ENCODE results near the gene PRICKLE1. TPM values are rescaled to one million over a fixed set of nuclear protein-coding genes. Genes with fewer than 3 reads are reported as not detected.

Gene PRICKLE1
- total and polyA plus RNA-seq, 2 of the 4 experiments (the other 2 are of a cell fraction): 21.3 to 21.7 TPM

DNA sequence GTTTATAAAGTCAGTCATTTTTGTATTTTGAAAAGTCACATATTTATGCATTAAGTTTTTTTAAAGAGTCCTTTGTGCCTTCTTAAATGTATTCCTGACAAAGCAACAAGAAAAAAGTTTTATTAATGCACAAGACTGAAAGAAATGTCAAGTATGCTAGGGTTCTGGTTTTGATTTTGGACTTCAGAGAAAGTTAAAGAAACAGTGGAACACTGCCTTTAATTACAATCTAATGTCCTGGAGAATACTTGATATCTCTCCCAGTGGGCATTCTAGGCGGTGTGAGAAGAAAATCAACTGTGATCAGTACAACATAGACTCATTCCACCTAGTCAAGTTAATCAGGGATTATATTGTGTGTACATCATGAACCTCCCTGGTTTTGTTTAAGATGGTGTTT, 49.9 kb downstream of the PRICKLE1 start:
- Histone ChIP-seq H3K9me3 (ENCODE audit: control insufficient read depth, insufficient read depth, low read length) (no peaks in the 10 kb centered on the region), H3K9ac (ENCODE audit: low read depth, low read length) (no peak overlapping the region), H3K9me1 (ENCODE audit: insufficient read depth, low read length) (no peaks in the 10 kb centered on the region; the same call in 1 of the 2 replicates), H3K4me2 (ENCODE audit: low read depth, low read length) (no peak overlapping the region; the same call in 1 of the 2 replicates), H3K79me1 (ENCODE audit: low read depth in 1 of 2, low read length in 2 of 2) (peaks cover 0 to 15% of the 10 kb centered on the region in 2 experiments; a peak in 1 of 4 replicates), H3K4me3 (ENCODE audit: insufficient read depth, low read depth, low read length) (no peak overlapping the region), H2BK5ac (ENCODE audit: low read depth, low read length, poor library complexity, severe bottlenecking) (no peak overlapping the region), H4K20me1 (ENCODE audit: insufficient read depth, low read length) (no peaks in the 10 kb centered on the region), H4K8ac (ENCODE audit: low read depth in 2 of 2, low read length in 2 of 2) (no peak overlapping the region), H3K4me1 (ENCODE audit: control insufficient read depth, insufficient read depth, low read length) (no peaks in the 10 kb centered on the region; the same call in 1 of the 2 replicates), H2AFZ (replicated peaks; ENCODE audit: low read length, poor library complexity) (no peak overlapping the region), H3K56ac (ENCODE audit: extremely low read depth, insufficient read depth, low read length) (no peak overlapping the region), H2BK15ac (ENCODE audit: low read depth, low read length) (no peak overlapping the region), H3K27ac (ENCODE audit: insufficient read depth, low read length) (no peak overlapping the region), H3K14ac (replicated peaks; ENCODE audit: low read depth, low read length) (no peak overlapping the region), H3K18ac (ENCODE audit: low read depth, low read length) (no peak overlapping the region), H2BK120ac (ENCODE audit: low read depth, low read length) (no peak overlapping the region), H2AK9ac (replicated peaks; ENCODE audit: low read depth, low read length, poor library complexity) (no peak overlapping the region), H4K91ac (ENCODE audit: insufficient read depth, low read depth, low read length) (no peak overlapping the region), H3K27me3 (ENCODE audit: control insufficient read depth, insufficient read depth, low read length) (no peaks in the 10 kb centered on the region), H3K4ac (ENCODE audit: low read depth, low read length) (no peak overlapping the region), H2BK20ac (ENCODE audit: low read depth, low read length) (no peak overlapping the region), H3K36me3 (ENCODE audit: control insufficient read depth, insufficient read depth, low read length) (no peaks in the 10 kb centered on the region), H4K5ac (ENCODE audit: low read depth, low read length) (no peak overlapping the region), H2AK5ac (ENCODE audit: low read depth, low read length) (no peak overlapping the region), H3K23ac (ENCODE audit: low read depth, low read length) (no peak overlapping the region)
- ChIA-PET CTCF (interaction anchor here (0.6 to 1.7 kb wide), 4 partner anchors 11 to 739 kb away, joined by 3 to 10 read pairs (median 4); no protein-coding TSS in a partner anchor), POLR2A (ENCODE audit: unreplicated experiment) (no interaction called here)
- in situ Hi-C loops (cut with MboI; ENCODE audit: low sequenced_read_pairs): no loop called here
- WGBS, 2 experiments (ENCODE audit: extremely low coverage in 2 of 2, insufficient read length in 1 of 2): no CpG with 5 or more reads among the region's 1 CpG
- BruUV-seq (replicated peaks): no TSS peak
- no peak; the same call in 1 of the 2 replicates for ATAC-seq (ENCODE audit: low read depth)
- intact Hi-C loops (cut with micrococcal nuclease): no loop called here
- DNase-seq: no peak
- dilution Hi-C loops (cut with HindIII; ENCODE audit: low sequenced_read_pairs, unreplicated experiment): no loop called here
- no peak for TF ChIP-seq FOS (IDR thresholded peaks at IDR 0.05; ENCODE audit: low read depth, low read length)
- no peak for TF ChIP-seq SMC3 (IDR thresholded peaks at IDR 0.05; ENCODE audit: low read depth, low read length)
- TF ChIP-seq CEBPB (IDR thresholded peaks at IDR 0.05; ENCODE audit: low read depth, low read length): no peak
- TF ChIP-seq, protein P1, sequence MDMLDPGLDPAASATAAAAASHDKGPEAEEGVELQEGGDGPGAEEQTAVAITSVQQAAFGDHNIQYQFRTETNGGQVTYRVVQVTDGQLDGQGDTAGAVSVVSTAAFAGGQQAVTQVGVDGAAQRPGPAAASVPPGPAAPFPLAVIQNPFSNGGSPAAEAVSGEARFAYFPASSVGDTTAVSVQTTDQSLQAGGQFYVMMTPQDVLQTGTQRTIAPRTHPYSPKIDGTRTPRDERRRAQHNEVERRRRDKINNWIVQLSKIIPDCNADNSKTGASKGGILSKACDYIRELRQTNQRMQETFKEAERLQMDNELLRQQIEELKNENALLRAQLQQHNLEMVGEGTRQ (IDR thresholded peaks at IDR 0.05; ENCODE audit: low read depth, low read length): no peak
- no peak for TF ChIP-seq POLR2A (IDR thresholded peaks at IDR 0.05; ENCODE audit: low read depth, low read length)
- no peak for TF ChIP-seq MAZ (IDR thresholded peaks at IDR 0.05; ENCODE audit: borderline replicate concordance, low read depth, low read length)
- TF ChIP-seq, protein P2, sequence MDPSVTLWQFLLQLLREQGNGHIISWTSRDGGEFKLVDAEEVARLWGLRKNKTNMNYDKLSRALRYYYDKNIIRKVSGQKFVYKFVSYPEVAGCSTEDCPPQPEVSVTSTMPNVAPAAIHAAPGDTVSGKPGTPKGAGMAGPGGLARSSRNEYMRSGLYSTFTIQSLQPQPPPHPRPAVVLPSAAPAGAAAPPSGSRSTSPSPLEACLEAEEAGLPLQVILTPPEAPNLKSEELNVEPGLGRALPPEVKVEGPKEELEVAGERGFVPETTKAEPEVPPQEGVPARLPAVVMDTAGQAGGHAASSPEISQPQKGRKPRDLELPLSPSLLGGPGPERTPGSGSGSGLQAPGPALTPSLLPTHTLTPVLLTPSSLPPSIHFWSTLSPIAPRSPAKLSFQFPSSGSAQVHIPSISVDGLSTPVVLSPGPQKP (IDR thresholded peaks at IDR 0.05; ENCODE audit: borderline replicate concordance, low read depth, low read length): no peak
- TF ChIP-seq CHD1 (IDR thresholded peaks at IDR 0.05; ENCODE audit: low read depth, low read length): no peak
- no peak for TF ChIP-seq CTCF (conservative IDR thresholded peaks at IDR 0.05; ENCODE audit: low read depth, low read length)
- TF ChIP-seq MXI1 (IDR thresholded peaks at IDR 0.05; ENCODE audit: borderline replicate concordance, low read depth, low read length): no peak
- no peak for TF ChIP-seq NFE2L2 (IDR thresholded peaks at IDR 0.05; ENCODE audit: low read depth, low read length)
- TF ChIP-seq BHLHE40 (IDR thresholded peaks at IDR 0.05; ENCODE audit: low read depth, low read length): no peak
- TF ChIP-seq RCOR1 (IDR thresholded peaks at IDR 0.05; ENCODE audit: insufficient replicate concordance, low read length): no peak
- TF ChIP-seq RAD21 (IDR thresholded peaks at IDR 0.05; ENCODE audit: low read length): no peak
- TF ChIP-seq MAFK (IDR thresholded peaks at IDR 0.05; ENCODE audit: low read depth, low read length): no peak
- TF ChIP-seq RFX5 (IDR thresholded peaks at IDR 0.05; ENCODE audit: low read depth, low read length): no peak
